ENCODE data around the gene STUB1.
A peak's percentile ranks its signal among the peaks of the same experiment; 100 is the strongest.

STUB1 gene

GRCh38 chr16:700684-701584 lies 20.7 kb downstream of the STUB1 start:
- in situ Hi-C loops (cut with MboI; ENCODE audit: low pct_unique_long_range_greater_than_20kb, low sequenced_read_pairs, unreplicated experiment): no loop called here
- TF ChIP-seq CTCF (IDR thresholded peaks at IDR 0.05; ENCODE audit: extremely low read depth, insufficient read depth, missing control alignments): no peak
- DNase-seq (ENCODE audit: low spot score): peak; percentile 67

GRCh38 chr16:702341-702740 lies 22.1 kb downstream of the STUB1 start:
- TF ChIP-seq CTCF (IDR thresholded peaks at IDR 0.05; ENCODE audit: extremely low read depth, insufficient read depth, missing control alignments): no peak
- DNase-seq (ENCODE audit: low spot score): no peak
- in situ Hi-C loops (cut with MboI; ENCODE audit: low pct_unique_long_range_greater_than_20kb, low sequenced_read_pairs, unreplicated experiment): no loop called here

GRCh38 chr16:703406-703805 lies 23.2 kb downstream of the STUB1 start:
- no peak for DNase-seq (ENCODE audit: low spot score)
- in situ Hi-C loops (cut with MboI; ENCODE audit: low pct_unique_long_range_greater_than_20kb, low sequenced_read_pairs, unreplicated experiment): no loop called here
- no peak for TF ChIP-seq CTCF (IDR thresholded peaks at IDR 0.05; ENCODE audit: extremely low read depth, insufficient read depth, missing control alignments)

GRCh38 chr16:704047-704446 lies 23.8 kb downstream of the STUB1 start:
- TF ChIP-seq CTCF (IDR thresholded peaks at IDR 0.05; ENCODE audit: extremely low read depth, insufficient read depth, missing control alignments): no peak
- no peak for DNase-seq (ENCODE audit: low spot score)
- in situ Hi-C loops (cut with MboI; ENCODE audit: low pct_unique_long_range_greater_than_20kb, low sequenced_read_pairs, unreplicated experiment): no loop called here

- DNase-seq (ENCODE audit: low spot score): no peak
- TF ChIP-seq CTCF (IDR thresholded peaks at IDR 0.05; ENCODE audit: extremely low read depth, insufficient read depth, missing control alignments): no peak
Measured at GRCh38 chr16:704552-705380, 24.6 kb downstream of the STUB1 start.

GRCh38 chr16:705431-706188 lies 25.4 kb downstream of the STUB1 start, which contains the start of gene FBXL16:
Gene FBXL16 (minus strand): TSS chr16:705801. CDS start chr16:697405, 8,396 bp downstream.
- TF ChIP-seq CTCF (IDR thresholded peaks at IDR 0.05; ENCODE audit: extremely low read depth, insufficient read depth, missing control alignments): no peak
- in situ Hi-C loops (cut with MboI; ENCODE audit: low pct_unique_long_range_greater_than_20kb, low sequenced_read_pairs, unreplicated experiment): no loop called here
- no peak for DNase-seq (ENCODE audit: low spot score)

More at GRCh38 chr16:704552-705380, 24.6 kb downstream of the STUB1 start:
- in situ Hi-C loops (cut with MboI; ENCODE audit: low pct_unique_long_range_greater_than_20kb, low sequenced_read_pairs, unreplicated experiment): no loop called here
